Peyer's patch (tissue), 4 donors: Measurements from ENCODE around the gene DEPP1. TPM values are rescaled to one million over a fixed set of nuclear protein-coding genes. Genes with fewer than 3 reads are reported as not detected.

ENCODE experiments used
- DNase-seq, 3 donors: peaks; one replicate each; pipeline ENCODE4 v3.0.0-alpha.2; 2017 to 2019
- H3K27ac ChIP-seq, 4 donors: fragments of 200-600 bp; sonication (generic); one replicate each; pipeline ENCODE4 v1.5.1; 2016 to 2019
- H3K27me3 ChIP-seq, 2 donors: fragments of 200-600 bp; sonication (generic); one replicate each; pipeline ENCODE4 v1.5.1; 2019
- H3K36me3 ChIP-seq, 3 donors: fragments of 200-600 bp; sonication (generic); one replicate each; pipeline ENCODE4 v1.5.1; 2016 to 2019
- H3K4me1 ChIP-seq, 4 donors: fragments of 200-600 bp; sonication (generic); one replicate each; pipeline ENCODE4 v1.5.1; 2016 to 2019
- H3K4me3 ChIP-seq, 4 donors: fragments of 200-600 bp; sonication (generic); 1 replicate in 3 of 4; 2 replicates in 1 of 4; pipeline ENCODE4 v1.5.1; 2016 to 2019; ENCODE audit warnings: mild to moderate bottlenecking in 1 of 4
- H3K9me3 ChIP-seq, 4 donors: fragments of 200-600 bp; sonication (generic); one replicate each; pipeline ENCODE4 v1.5.1; 2016 to 2019; ENCODE audit warnings: mild to moderate bottlenecking in 1 of 4
- POLR2A ChIP-seq, 2 donors: fragments of 450-650 bp; IDR thresholded peaks; one replicate each; pipeline ENCODE4 v1.5.1; 2017; ENCODE audit warnings: antibody characterized with exemption in 2 of 2, mild to moderate bottlenecking in 2 of 2, moderate library complexity in 2 of 2
- total RNA-seq, 4 donors: library from RNA; depleted of rRNA; stranded (reverse); fragments of >200 nt; gene quantifications; one replicate each; pipeline ENCODE4 v1.1.0, GENCODE V29; 2016
- TF ChIP-seq, protein P1 (sequence below), 6 experiments: fragments of 450-650 bp in 4 of 6; fragments of 200-600 bp in 2 of 6; sonication (generic) in 1 of 6; IDR thresholded peaks; one replicate each; pipeline ENCODE4 v1.5.1; 2017 to 2019; ENCODE audit warnings: antibody characterized with exemption in 6 of 6, mild to moderate bottlenecking in 3 of 6, moderate library complexity in 1 of 6

The DEPP1 gene
- total RNA-seq, 4 donors from 2014 or later, result 3.9 to 96.0 (median 49.8) TPM

DNA sequence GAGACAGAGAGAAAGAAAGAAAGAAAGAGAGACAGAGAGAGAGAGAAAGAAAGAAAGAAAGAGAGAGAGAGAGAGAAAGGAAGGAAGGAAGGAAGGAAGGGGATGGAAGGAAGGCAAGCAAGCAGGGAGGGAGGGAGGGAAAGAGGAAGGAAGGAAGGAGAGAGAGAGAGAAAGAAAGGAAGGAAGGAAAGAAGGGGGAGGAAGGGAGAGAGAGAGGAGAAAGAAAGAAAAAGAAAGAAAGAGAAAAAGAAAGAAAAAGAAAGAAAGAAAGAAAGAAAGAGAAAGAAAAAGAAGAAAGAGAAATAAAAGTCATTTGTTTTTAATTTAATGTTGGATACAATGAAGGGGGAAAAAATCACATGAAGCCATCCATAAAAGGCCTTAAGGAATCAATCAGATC lies 23.6 kb downstream of the DEPP1 start:
- H3K4me1 ChIP-seq, result peaks cover 0 to 23% (median 2%) of the 10 kb centered on the region in 4 donors
- H3K27me3 ChIP-seq, result no peaks in the 10 kb centered on the region
- no peak for TF ChIP-seq POLR2A (IDR thresholded peaks at IDR 0.05)
- TF ChIP-seq, protein P1, sequence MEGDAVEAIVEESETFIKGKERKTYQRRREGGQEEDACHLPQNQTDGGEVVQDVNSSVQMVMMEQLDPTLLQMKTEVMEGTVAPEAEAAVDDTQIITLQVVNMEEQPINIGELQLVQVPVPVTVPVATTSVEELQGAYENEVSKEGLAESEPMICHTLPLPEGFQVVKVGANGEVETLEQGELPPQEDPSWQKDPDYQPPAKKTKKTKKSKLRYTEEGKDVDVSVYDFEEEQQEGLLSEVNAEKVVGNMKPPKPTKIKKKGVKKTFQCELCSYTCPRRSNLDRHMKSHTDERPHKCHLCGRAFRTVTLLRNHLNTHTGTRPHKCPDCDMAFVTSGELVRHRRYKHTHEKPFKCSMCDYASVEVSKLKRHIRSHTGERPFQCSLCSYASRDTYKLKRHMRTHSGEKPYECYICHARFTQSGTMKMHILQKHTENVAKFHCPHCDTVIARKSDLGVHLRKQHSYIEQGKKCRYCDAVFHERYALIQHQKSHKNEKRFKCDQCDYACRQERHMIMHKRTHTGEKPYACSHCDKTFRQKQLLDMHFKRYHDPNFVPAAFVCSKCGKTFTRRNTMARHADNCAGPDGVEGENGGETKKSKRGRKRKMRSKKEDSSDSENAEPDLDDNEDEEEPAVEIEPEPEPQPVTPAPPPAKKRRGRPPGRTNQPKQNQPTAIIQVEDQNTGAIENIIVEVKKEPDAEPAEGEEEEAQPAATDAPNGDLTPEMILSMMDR (IDR thresholded peaks at IDR 0.05), result no peak
- DNase-seq, result no peak
- H3K9me3 ChIP-seq, result no peaks in the 10 kb centered on the region
- H3K4me3 ChIP-seq, result no peak overlapping the region
- no peaks in the 10 kb centered on the region for H3K36me3 ChIP-seq
- no peak overlapping the region for H3K27ac ChIP-seq

DNA sequence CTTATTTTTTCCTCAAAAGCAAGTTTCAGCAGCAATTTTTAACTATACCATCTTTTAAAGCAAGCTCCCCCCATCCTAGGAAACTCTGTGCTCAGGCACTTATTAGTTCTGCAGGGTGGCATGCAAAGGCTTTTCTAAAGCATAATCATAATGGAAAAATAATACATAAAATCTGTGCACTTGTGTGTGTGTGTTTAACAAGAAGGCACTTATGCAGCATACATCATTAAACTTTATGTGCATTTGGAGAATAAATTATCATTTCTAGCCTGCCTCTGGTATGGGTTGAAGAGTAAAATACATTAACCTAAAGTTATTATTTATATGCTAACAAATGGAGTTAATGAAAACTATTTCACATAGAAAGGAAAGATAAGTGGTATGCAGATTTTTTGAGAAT lies 24.6 kb downstream of the DEPP1 start:
- Histone ChIP-seq H3K4me3 (no peak overlapping the region), H3K27ac (no peak overlapping the region), H3K27me3 (no peaks in the 10 kb centered on the region), H3K9me3 (no peaks in the 10 kb centered on the region), H3K36me3 (no peaks in the 10 kb centered on the region), H3K4me1 (peaks cover 0 to 26% (median 2%) of the 10 kb centered on the region in 4 donors)
- TF ChIP-seq, protein P1 (IDR thresholded peaks at IDR 0.05), result no peak
- TF ChIP-seq POLR2A (IDR thresholded peaks at IDR 0.05), result no peak
- no peak for DNase-seq

DNA sequence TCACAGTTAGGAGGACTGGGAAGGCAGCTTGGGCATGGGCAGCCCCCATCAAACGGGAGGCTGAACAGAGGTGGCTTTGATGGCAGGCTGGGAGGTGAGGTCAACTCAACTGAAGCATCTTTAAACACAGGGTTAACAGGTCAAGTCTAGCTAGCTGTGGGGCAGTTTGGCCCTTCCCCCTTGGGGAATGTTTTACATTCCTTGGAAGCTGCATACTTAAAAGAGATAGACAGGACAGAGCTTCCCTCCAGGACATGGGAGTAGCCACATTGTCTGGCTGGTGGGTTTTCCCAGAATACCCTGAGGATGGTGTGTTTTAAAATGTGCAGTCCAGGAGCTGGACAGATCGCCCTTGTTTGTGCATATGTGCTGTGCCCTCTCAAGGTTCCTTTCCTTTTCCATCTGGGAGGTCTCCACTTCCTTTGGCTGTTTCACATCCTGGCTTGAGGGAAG lies 25.8 kb downstream of the DEPP1 start:
- TF ChIP-seq, protein P1 (IDR thresholded peaks at IDR 0.05), result no peak
- TF ChIP-seq POLR2A (IDR thresholded peaks at IDR 0.05), result no peak
- Histone ChIP-seq H3K36me3 (no peaks in the 10 kb centered on the region), H3K4me3 (no peak overlapping the region), H3K27me3 (no peaks in the 10 kb centered on the region), H3K9me3 (no peaks in the 10 kb centered on the region), H3K4me1 (peaks cover 0 to 14% (median 2%) of the 10 kb centered on the region in 4 donors), H3K27ac (no peak overlapping the region)
- peak in 1 of 3 donors; percentile 8 for DNase-seq

DNA sequence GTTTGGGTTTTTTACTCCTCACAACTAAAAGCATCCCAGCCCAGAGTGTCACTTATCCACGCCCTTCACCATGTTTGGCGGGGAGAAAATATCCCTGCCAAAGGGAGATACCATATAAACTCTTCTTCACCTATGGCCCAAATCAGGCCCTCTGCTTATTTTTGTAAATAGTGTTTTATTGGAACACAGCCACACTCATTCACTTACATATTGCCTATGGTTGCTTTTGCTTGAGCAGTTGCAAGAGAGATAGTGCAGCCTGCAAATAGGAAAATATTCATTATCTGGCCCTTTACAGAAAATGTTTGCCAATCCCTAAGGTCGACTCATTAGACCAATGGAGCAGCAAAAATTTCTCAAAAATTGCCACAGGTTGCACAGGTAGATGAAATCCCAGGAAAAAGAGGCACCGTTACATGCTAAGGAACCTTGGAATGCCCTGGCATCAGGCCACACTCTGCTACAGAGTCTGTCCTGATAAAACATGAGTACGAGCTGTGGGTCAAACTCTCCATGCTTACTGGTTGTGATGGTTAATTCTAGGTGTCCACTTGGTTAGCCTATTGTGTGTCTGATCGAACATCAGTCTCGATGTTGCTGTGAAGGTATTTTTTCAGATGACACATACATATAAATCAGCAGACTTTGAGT lies 26.9 kb downstream of the DEPP1 start:
- H3K27ac ChIP-seq, result no peak overlapping the region
- no peak for TF ChIP-seq POLR2A (IDR thresholded peaks at IDR 0.05)
- TF ChIP-seq, protein P1 (IDR thresholded peaks at IDR 0.05), result no peak
- no peak for DNase-seq
- no peaks in the 10 kb centered on the region for H3K36me3 ChIP-seq
- H3K9me3 ChIP-seq, result no peaks in the 10 kb centered on the region
- no peaks in the 10 kb centered on the region for H3K27me3 ChIP-seq
- peaks cover 0 to 10% (median 2%) of the 10 kb centered on the region in 4 donors for H3K4me1 ChIP-seq
- H3K4me3 ChIP-seq, result no peak overlapping the region

DNA sequence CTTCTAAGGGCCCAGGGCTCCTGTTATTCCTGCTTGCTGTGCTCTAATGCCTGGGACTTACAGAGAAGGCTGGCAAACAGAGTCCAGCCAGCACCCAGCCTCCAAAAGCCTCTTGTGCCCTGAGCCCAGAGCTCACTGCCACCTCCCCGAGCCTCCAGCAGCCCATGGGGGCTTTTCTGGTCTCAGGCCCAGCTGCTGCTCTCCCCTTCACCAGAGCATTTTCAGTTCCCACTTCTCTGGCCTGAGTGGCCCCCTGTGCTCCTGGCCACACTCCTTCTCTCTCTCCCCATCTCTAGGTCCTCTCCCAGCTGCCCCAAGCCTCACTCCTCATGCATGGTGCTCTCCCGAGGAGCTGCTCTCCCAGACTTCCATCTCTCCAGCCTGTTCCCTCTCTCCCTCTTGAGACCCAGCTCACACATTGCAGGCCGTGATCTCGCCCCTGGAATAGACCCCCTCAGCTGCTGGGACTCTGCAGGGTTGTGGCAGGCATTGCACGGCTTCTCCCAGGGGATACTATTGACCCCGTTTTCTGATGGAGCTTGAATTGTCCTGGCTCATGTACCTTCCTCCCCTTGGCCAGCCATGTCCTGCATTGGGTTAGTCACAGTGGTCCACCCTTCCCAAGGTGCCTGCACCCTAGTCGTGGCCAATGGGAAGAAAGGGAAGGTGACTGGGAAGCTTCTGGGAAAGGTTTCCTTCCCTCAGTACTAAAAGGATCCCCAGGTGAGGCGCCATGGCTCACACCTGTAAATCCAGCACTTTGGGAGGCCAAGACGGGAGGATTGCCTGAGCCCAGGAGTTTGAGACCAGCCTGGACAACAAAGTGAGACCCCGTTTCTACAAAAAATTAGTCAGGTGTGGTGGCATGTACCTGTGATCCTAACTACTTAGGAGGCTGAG lies 28.0 kb downstream of the DEPP1 start:
- TF ChIP-seq, protein P1 (IDR thresholded peaks at IDR 0.05), result no peak
- TF ChIP-seq POLR2A (IDR thresholded peaks at IDR 0.05), result no peak
- no peaks in the 10 kb centered on the region for H3K36me3 ChIP-seq
- H3K27ac ChIP-seq, result peak overlapping the region in 1 of 4 donors; percentile 56
- H3K27me3 ChIP-seq, result no peaks in the 10 kb centered on the region
- H3K9me3 ChIP-seq, result no peaks in the 10 kb centered on the region
- DNase-seq, result peak in 1 of 3 donors; percentile 12
- H3K4me3 ChIP-seq, result no peak overlapping the region
- H3K4me1 ChIP-seq, result peaks cover 0 to 10% (median 2%) of the 10 kb centered on the region in 4 donors
